NB4 (cell line): ENCODE data around the gene INSYN1.

ENCODE experiments used
- DNase-seq: peaks from one replicate; pipeline ENCODE4 v3.0.0; 2010; ENCODE audit warnings: low read depth
- H3K4me3 ChIP-seq: one replicate; pipeline ENCODE4 v1.5.1; 2011; ENCODE audit warnings: mild to moderate bottlenecking, low read depth, low read length, moderate library complexity
- CTCF ChIP-seq: IDR thresholded peaks from one replicate; pipeline ENCODE4 v1.5.1; 2012; ENCODE audit warnings: low read depth, low read length
- MAX ChIP-seq: IDR thresholded peaks from 2 replicates; pipeline ENCODE4 v1.6.1; 2011; ENCODE audit warnings: low read depth, low read length
- MYC ChIP-seq: IDR thresholded peaks from 2 replicates; pipeline ENCODE4 v1.6.1; 2011; ENCODE audit warnings: low read depth, low read length
- POLR2A ChIP-seq: IDR thresholded peaks from 2 replicates; pipeline ENCODE4 v1.6.1; 2011; ENCODE audit warnings: mild to moderate bottlenecking; ENCODE audit not compliant: insufficient read length; ENCODE audit errors: extremely low read depth

INSYN1 gene

GRCh38 chr15:73747847-73748590, 5.1 kb downstream of the INSYN1 start:
- no peak overlapping the region for H3K4me3 ChIP-seq
- DNase-seq: no peak
- TF ChIP-seq MYC: no peak
- no peak for TF ChIP-seq MAX
- no peak for TF ChIP-seq POLR2A
- TF ChIP-seq CTCF: no peak

GRCh38 chr15:73746883-73747282, 6.3 kb downstream of the INSYN1 start:
- TF ChIP-seq POLR2A (no peak), MYC (no peak), MAX (no peak), CTCF (no peak)
- no peak for DNase-seq
- H3K4me3 ChIP-seq: no peak overlapping the region

GRCh38 chr15:73746261-73746660, 6.9 kb downstream of the INSYN1 start:
- TF ChIP-seq MYC: no peak
- no peak for TF ChIP-seq MAX
- TF ChIP-seq POLR2A: no peak
- no peak for TF ChIP-seq CTCF
- no peak for DNase-seq
- no peak overlapping the region for H3K4me3 ChIP-seq

GRCh38 chr15:73745073-73745472, 8.1 kb downstream of the INSYN1 start:
- TF ChIP-seq POLR2A: no peak
- no peak for TF ChIP-seq MAX
- no peak for TF ChIP-seq CTCF
- H3K4me3 ChIP-seq: no peak overlapping the region
- no peak for DNase-seq

- no peak overlapping the region for H3K4me3 ChIP-seq
- no peak for DNase-seq
- TF ChIP-seq CTCF: no peak
- no peak for TF ChIP-seq MAX
- TF ChIP-seq MYC: no peak
- no peak for TF ChIP-seq POLR2A
These were observed 8.9 kb downstream of the INSYN1 start for GRCh38 chr15:73744293-73744692.
